Neutrophil (primary cell): ENCODE results near the gene PBRM1.

Experiments used
- H3K27ac ChIP-seq: fragments of 200-600 bp; sonication (generic); 2 replicates; pipeline ENCODE4 v1.5.1; 2016; ENCODE audit warnings: mild to moderate bottlenecking, moderate library complexity
- H3K27me3 ChIP-seq: fragments of 200-600 bp; sonication (generic); 2 replicates; pipeline ENCODE4 v1.6.0; 2016; ENCODE audit warnings: mild to moderate bottlenecking
- H3K36me3 ChIP-seq: fragments of 200-600 bp; sonication (generic); 2 replicates; pipeline ENCODE4 v1.5.1; 2017
- H3K4me1 ChIP-seq, 2 experiments: fragments of 200-600 bp in 1 of 2; sonication (generic) in 1 of 2; 1 replicate in 1 of 2; 2 replicates in 1 of 2; pipeline versions ENCODE4 v1.5.1 to v1.6.1; 2013 to 2016; ENCODE audit warnings: low read depth in 1 of 2, low read length in 1 of 2, mild to moderate bottlenecking in 1 of 2, moderate library complexity in 1 of 2; ENCODE audit not compliant: control insufficient read depth in 1 of 2, insufficient read depth in 1 of 2
- H3K4me3 ChIP-seq, 2 experiments: fragments of 200-600 bp in 1 of 2; sonication (generic) in 1 of 2; 1 replicate in 1 of 2; 2 replicates in 1 of 2; pipeline ENCODE4 v1.5.1; 2013 to 2016; ENCODE audit warnings: low read depth in 1 of 2, low read length in 1 of 2, mild to moderate bottlenecking in 1 of 2, moderate library complexity in 1 of 2
- H3K9me3 ChIP-seq: fragments of 200-600 bp; sonication (generic); 2 replicates; pipeline ENCODE4 v1.5.1; 2016
- CTCF ChIP-seq: fragments of 200-600 bp; sonication (generic); IDR thresholded peaks from 2 replicates; pipeline ENCODE4 v1.5.1; 2016; ENCODE audit warnings: antibody characterized with exemption

The PBRM1 gene

DNA sequence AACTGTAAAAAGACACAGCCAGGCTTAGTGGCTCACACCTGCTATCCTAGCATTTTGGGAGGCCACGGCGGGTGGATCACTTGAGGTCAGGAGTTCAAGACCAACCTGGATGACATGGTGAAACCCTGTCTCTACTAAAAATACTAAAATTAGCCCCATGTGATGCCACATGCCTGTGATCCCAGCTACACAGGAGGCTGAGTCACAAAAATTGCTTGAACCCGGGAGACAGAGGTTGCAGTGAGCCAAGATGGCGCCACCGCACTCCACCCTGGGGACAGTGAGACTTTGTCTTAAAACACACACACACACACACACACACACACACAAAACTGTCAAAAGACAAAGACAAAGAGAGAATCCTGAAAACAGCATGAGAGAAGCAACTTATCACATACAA, 38.2 kb upstream of the PBRM1 start:
- no peak for TF ChIP-seq CTCF
- Histone ChIP-seq H3K9me3 (peaks cover 9% of the 10 kb centered on the region), H3K4me1 (peaks cover 21 to 25% of the 10 kb centered on the region in 2 experiments), H3K4me3 (no peak overlapping the region), H3K27ac (no peak overlapping the region), H3K36me3 (no peaks in the 10 kb centered on the region), H3K27me3 (no peaks in the 10 kb centered on the region)

DNA sequence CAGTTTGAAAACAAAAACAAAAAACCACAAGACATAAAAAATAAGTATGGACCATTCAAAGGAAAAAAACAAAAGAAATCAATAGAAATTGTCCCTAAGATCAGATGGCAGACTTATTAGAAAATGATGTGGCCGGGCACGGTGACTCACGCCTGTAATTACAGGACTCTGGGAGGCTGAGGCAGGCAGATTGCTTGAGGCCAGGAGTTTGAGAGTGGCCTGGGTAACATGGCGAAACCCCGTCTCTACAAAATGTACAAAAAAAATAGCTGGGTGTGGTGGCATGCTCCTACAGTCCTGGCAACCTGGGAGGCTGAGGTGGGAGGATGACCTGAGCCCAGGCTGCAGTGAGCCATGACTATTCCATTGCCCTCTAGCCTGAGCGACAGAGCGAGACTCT, 36.8 kb upstream of the PBRM1 start:
- no peaks in the 10 kb centered on the region for H3K27me3 ChIP-seq
- no peak overlapping the region for H3K27ac ChIP-seq
- peaks cover 21 to 25% of the 10 kb centered on the region in 2 experiments for H3K4me1 ChIP-seq
- TF ChIP-seq CTCF: no peak
- no peak overlapping the region for H3K4me3 ChIP-seq
- no peaks in the 10 kb centered on the region for H3K9me3 ChIP-seq
- no peaks in the 10 kb centered on the region for H3K36me3 ChIP-seq

DNA sequence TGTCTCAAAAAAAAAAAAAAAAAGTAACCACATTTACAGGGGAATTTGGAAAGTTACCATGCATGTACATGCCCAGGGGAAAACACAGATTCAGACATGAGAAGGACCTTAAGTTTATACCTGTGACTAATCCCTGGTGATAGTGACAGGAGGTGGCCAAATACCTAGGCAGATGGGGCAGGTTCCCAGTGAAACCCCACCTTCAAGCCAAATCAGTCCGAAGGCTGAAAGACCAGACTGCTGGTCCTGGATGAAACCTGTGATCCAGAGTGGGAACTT, 36.0 kb upstream of the PBRM1 start:
- TF ChIP-seq CTCF: no peak
- Histone ChIP-seq H3K4me3 (no peak overlapping the region), H3K36me3 (no peaks in the 10 kb centered on the region), H3K27ac (peak overlapping the region; percentile 83), H3K9me3 (no peaks in the 10 kb centered on the region), H3K27me3 (no peaks in the 10 kb centered on the region), H3K4me1 (peaks cover 21 to 25% of the 10 kb centered on the region in 2 experiments)

DNA sequence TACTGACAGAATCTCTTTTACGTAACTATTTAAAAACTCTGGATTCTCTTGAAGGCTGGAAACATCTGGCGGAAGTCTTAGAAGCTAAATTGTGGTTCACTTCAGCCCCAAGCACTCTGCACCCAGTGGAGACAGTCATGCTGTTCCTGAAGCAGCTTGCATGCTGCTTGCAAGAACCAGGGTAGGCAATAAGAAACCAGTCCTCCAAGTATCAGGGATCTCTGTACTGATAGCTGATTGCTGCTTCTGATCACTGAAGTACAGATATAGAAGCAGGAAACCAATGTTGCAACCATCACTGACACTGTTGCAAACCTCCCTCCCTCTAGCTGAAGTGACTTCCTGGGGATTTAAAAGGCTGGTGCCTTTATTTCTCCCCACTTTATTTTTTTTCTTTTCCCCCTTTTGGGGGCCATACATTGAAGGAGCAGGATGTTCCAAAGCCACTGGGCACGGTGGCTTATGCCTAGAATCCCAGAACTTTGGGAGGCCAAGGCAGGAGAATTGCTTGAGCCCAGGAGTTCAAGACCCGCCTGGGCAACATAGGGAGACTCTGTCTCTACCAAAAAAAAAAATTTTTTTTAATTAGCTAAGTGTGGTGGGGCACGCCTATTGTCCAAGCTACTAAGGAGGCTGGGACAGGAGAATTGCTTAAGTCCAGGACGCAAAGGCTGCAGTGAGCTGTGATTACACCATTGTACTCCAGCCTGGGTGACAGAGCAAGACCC, 35.5 kb upstream of the PBRM1 start:
- no peaks in the 10 kb centered on the region for H3K9me3 ChIP-seq
- peak overlapping the region in 1 of 2 experiments; percentile 23 for H3K4me3 ChIP-seq
- H3K36me3 ChIP-seq: no peaks in the 10 kb centered on the region
- H3K4me1 ChIP-seq: peaks cover 21 to 25% of the 10 kb centered on the region in 2 experiments
- peak overlapping the region; percentile 83 for H3K27ac ChIP-seq
- no peaks in the 10 kb centered on the region for H3K27me3 ChIP-seq
- no peak for TF ChIP-seq CTCF

DNA sequence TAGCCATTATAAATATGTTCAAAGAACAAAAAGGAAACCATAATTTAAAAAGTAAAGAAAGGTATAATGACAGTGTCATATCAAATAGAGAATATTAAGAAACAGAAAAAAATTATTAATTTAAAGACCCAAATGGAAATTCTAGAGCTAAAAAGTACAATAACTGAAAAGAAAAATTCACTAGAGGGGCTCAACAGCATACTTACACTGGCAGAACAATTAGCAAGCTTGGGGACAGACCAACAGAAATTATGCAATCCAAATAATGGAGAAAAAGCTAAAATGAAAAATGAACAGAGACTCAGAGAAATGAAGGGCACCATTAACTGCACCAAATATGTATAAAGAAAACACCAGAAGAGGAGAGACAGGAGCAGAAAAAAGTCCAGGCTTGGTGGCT, 33.9 kb upstream of the PBRM1 start:
- no peak for TF ChIP-seq CTCF
- Histone ChIP-seq H3K4me1 (peaks cover 21 to 30% of the 10 kb centered on the region in 2 experiments), H3K27ac (peak overlapping the region; percentile 83), H3K36me3 (no peaks in the 10 kb centered on the region), H3K27me3 (no peaks in the 10 kb centered on the region), H3K9me3 (no peaks in the 10 kb centered on the region), H3K4me3 (no peak overlapping the region)
